HFF-Myc (cell line): ENCODE results near the gene HPCAL1.

ENCODE experiments used
- DNase-seq: peaks from one replicate; pipeline ENCODE4 v3.0.0-alpha.2; 2011; ENCODE audit warnings: low read depth; ENCODE audit errors: extremely low read depth
- H3K4me3 ChIP-seq: replicated peaks from 2 replicates; pipeline ENCODE4 v1.5.1; 2011; ENCODE audit warnings: low read depth, mild to moderate bottlenecking, control low read depth, low read length
- CTCF ChIP-seq: IDR thresholded peaks from 2 replicates; pipeline ENCODE4 v1.5.1; 2012; ENCODE audit warnings: mild to moderate bottlenecking, low read depth, low read length, control low read depth; ENCODE audit errors: missing control alignments

HPCAL1 gene

GRCh38 chr2:10356439-10356811, 53.7 kb downstream of the HPCAL1 start:
- TF ChIP-seq CTCF, result no peak
- no peak overlapping the region for H3K4me3 ChIP-seq
- no peak for DNase-seq

- no peak for TF ChIP-seq CTCF
- DNase-seq, result no peak
- no peak overlapping the region for H3K4me3 ChIP-seq
Measured at GRCh38 chr2:10357193-10358169, 54.8 kb downstream of the HPCAL1 start.

- no peak for DNase-seq
- H3K4me3 ChIP-seq, result no peak overlapping the region
- TF ChIP-seq CTCF, result no peak
Measured at GRCh38 chr2:10359246-10359645, 56.5 kb downstream of the HPCAL1 start.

GRCh38 chr2:10359731-10360329, 57.1 kb downstream of the HPCAL1 start:
- TF ChIP-seq CTCF, result no peak
- H3K4me3 ChIP-seq, result no peak overlapping the region
- no peak for DNase-seq

GRCh38 chr2:10360460-10360849, 57.8 kb downstream of the HPCAL1 start:
- TF ChIP-seq CTCF, result no peak
- no peak for DNase-seq
- no peak overlapping the region for H3K4me3 ChIP-seq

- H3K4me3 ChIP-seq, result no peak overlapping the region
- DNase-seq, result no peak
- TF ChIP-seq CTCF, result no peak
Measured at GRCh38 chr2:10360850-10361588, 58.3 kb downstream of the HPCAL1 start.
